DMS 273 treated with DMSO at 0.1 percent for 48 hours (cell line): ENCODE measurements around the gene CATSPERD.
"Not testable (repeated sequence)": the region's sequence is repeated elsewhere in the genome, so short reads cannot be mapped to it uniquely, and the experiment has no call there.

Source experiments
- DNase-seq: peaks from one replicate; lab custom pipeline; 2025; lab: John Stamatoyannopoulos, UW

CATSPERD gene

GRCh38 chr19:5697022-5697889 lies 23.2 kb upstream of the CATSPERD start:
- DNase-seq = no peak

DNA sequence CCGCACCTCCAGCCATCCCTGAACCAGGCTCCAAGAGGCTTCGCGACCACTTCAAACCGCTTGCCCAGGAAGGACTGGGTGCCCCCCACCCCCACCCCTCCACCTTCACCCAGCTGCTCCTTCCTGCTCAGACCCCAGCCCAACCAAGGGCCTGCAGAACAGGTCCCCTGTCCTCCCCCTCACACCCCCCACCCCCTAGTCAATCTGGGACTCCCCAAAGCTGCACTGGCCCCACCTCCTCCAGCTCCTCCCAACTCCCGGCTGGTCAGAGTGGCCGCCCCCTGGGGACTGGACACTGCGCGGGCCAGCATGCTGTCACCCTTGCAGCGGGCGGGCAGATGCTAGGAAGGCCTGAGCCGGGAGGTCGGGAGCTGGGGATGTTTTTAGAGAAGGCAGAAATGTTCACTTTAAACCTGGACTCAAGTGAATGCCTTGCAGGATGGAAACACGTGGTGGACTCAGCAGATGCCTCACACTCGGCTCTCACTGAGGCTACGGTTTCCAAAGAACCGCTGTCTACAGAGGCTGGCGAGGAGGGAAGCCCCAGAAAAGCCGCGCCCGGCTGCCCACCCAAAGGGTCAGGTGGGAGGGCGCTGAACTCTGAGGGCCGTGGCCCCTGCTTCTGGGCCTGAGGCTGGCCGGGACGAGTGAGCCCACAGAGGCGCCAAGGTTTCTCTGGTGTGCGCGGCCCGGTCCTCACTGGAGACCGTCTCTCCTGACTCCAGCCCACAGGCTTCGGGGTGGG lies 22.4 kb upstream of the CATSPERD start:
- DNase-seq = no peak

GRCh38 chr19:5698635-5699422 lies 21.6 kb upstream of the CATSPERD start:
- no peak for DNase-seq

DNA sequence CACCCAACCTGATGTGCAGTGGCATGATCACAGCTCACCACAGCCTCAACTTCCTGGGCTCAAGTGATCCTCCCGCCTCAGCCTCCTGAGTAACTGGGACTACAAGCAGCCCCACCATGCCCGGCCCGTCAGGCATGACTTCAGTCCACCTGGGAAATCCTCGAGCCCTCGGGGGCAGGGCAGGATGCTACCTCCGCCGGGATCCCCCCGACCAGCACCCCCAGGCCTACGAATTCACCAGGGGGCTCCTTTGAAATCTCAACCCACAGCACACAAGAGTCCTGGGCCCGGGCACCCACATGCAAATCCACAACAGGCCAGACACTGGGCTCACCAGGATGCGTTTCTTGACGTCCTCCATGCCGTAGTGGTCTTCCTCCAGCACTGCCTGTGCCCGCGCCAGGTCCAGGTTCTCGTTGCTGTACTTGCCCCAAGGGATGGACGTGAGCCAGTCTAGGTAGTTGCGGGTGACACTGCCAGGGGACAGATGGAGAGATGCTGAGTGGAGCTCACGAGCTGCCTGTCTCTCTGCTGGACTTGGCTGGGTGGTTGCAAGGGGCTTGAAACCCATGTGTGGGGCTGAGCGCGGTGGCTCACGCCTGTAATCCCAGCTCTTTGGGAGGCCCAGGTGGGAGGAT lies 19.9 kb upstream of the CATSPERD start:
- no peak for DNase-seq

- not testable (repeated sequence) for DNase-seq
These were observed 18.4 kb upstream of the CATSPERD start for GRCh38 chr19:5702053-5702410.

DNA sequence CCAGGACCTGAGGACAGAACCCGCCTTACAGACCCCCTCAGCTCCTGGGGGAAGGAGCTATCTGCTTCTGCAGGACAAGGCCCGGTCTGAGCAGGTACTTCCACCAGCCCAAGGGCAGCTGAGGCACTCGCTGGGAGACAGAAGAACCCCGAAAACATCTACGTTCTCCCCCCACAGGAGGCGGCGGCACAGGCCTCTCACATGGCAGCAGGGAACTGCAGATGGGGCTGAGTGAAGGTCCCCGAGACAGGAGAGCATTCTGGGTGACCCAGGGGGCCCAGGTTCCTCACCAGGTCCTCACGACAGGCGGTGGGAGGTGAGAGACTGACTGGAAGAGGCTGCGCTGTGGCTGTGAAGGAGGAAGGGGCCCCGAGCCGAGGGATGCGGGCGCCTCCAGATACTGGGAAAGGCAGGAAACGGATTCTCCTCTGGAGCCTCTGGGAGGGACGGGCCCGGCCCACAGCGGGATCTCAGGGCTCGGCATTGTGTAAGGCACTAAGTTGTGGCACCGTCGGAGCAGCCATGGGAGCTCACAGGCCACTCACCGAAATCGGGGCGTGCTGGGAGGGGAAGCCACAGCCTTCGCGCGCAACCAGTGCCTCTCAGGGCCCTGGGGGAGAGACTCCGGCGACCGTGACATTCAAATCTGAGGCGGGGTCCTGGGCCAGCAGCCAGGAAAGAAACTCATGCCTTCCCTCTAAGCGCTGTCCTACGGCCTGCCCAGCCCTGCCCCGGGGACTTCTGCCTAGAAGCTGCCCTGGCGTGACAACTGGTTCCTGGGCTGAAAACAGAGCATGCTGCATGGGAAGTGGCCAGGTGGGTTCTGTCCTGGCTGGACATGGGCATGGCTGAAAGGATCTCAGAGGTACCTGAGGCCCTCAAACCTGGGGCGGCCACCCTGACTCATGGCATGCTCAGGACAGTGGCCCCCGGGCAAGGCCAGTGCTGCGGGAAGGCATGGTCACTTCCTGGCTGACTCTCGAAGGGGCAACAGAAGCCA lies 16.3 kb upstream of the CATSPERD start:
- no peak for DNase-seq

DNA sequence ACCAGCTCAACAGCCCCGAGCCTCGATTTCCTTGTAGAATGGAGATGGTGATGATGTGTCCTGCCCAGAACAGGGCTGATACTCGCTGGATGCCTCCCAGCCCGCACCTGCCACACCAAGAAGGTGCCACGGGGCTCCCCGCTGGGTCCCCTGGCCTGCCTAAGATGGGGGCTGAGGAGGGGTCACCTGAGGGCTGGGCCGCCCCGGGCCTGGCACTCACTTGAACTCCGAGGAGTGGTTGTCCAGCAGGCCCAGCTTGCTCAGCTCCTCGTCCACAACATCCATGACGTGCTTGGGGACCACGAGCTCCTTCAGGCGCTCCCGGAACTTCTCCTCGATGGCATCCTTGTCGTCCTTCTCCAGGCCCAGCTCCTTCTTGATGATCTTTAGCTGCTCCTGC lies 14.9 kb upstream of the CATSPERD start:
- no peak for DNase-seq

GRCh38 chr19:5706876-5707573 lies 13.4 kb upstream of the CATSPERD start:
- no peak for DNase-seq

DNA sequence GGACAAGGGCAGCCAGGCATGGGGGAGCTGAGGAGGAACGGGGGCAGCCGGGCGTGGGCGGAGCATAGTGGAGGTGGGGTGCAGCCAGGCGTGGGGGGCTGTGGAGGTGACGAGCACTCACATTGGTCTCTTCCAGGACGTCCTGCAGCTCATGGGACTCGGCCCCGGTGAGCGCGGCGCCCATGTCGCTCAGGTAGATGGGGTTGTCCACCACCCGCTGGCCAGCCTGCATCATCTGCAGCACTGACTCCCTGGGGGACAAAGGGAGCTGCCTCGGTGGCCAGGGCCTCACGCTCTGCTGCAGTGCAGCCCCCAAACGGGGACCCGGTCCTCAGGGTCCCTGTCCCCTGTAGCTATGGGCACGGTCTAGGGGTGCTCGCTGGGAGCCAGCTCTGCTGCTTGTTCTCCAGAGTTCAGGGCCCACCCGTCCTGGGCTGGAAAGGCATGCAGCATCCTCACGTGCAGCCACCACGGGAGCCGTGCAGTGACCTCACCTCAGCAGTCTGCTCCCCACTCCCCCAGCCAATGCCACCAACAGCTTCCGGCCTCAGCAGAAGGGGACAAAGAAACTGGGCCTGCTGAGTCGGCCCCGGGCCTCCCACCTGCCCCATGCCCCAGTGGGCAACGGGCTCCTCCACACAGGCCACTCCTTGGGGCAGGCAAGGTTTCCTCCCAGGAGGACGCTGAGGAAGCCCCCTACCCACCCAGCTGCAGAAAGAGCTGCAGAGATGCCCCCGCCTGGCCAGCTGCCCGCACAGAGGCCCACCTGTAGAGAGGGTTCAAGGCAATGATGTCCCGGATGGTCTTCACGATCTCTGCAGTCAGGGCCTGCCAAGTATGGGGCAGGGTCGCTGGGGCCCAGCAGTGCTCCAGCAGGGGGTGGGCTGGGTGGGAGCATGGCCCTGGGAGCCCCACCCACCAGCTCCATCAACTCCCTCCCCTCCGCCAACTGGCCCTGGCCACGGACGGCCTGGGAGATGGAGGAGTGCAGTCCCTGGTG lies 12.6 kb upstream of the CATSPERD start:
- DNase-seq = no peak

DNA sequence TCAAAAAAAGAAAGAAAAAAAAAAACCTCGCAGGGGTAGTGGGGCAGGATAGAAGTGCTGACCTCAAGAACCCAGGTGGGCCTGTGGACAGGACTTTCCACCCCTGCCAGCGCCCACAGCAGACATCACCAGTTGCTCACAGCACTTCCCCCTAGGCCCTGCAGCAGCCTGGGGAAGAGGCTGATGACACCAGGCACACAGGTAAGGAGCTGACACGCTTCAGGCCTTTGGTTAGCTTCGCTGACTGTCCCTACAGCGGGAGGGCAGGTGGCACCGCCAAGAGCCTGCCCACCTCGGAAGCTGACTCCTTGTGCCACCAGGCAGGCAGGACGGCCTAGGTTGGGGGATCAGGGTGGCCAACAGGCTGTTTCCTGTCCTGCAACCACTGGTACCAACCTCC lies 9.4 kb upstream of the CATSPERD start:
- DNase-seq = no peak

DNA sequence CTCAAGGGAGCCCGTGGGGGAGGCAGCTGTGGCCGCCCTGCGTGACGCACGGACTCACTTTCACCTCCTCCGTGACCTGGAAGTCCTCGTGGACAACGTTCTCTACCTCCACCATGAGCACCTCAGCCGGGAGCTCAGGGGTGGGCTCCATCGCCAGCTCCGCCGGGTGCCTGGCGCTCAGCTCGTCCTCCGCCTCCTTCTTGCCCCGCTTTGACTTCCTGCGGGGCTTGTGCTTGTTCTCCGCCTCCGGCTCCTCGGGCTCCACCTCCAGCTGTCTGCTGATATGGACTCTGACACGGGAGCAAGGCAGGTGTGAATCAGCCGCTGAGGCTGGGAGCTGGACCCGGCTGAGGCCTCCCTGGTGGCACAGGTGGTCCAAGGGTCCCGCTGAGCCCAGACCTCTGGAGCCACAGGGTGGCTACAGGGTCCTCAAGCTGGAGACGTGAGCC lies 8.7 kb upstream of the CATSPERD start:
- DNase-seq = no peak

- no peak for DNase-seq
These were observed 7.2 kb upstream of the CATSPERD start for GRCh38 chr19:5713228-5713627.

DNA sequence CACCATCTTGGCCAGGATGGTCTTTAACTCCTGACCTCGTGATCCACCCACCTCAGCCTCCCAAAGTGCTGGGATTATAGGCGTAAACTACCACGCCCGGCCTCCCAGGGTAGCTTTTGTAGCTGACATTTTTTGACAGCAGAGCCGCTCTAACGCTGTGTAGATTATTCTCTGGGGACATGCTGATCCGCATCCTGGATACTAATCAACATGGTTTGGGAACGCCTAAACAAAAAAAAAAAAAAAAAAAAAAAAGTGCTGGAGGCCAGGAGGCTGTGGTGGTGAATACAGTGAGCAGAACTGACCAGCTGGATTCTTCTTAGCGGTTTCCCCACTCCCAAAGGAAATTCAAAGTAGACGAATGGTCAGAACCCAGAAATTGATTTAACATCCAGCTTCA lies 5.6 kb upstream of the CATSPERD start:
- DNase-seq = no peak

DNA sequence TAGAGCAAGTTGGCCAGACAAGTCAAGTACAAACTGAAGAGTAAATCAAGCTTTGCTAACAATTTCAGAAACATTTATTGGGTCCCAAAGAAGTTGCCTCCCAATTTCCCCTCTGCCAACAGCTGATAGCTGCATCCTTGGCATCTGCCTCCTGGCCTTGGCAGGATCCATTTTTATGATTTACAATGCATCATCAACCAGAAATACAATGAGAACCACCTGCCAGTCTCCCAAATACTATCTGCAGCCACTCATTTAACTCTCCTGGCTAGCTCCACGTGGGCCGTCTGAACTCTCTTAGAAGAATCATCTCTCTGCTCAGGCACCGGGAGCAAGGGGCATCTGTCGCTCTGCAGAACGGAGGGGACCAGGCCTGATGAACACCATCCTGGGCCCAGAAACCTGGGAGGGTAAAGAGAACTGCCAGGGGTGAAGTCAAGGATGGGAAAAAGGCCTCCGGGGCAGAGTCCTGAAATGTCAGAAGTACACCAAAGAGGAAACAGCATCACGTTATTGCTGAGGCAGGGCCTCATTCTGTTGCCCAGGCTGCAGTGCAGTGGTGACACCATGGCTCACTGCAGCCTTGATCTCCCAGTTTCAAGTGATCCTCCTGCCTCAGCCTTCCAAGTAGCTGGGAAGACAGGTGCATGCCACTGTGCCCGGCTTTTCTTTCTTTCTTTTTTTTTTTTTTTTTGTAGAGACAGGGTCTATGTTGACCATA lies 3.1 kb upstream of the CATSPERD start:
- no peak for DNase-seq

DNA sequence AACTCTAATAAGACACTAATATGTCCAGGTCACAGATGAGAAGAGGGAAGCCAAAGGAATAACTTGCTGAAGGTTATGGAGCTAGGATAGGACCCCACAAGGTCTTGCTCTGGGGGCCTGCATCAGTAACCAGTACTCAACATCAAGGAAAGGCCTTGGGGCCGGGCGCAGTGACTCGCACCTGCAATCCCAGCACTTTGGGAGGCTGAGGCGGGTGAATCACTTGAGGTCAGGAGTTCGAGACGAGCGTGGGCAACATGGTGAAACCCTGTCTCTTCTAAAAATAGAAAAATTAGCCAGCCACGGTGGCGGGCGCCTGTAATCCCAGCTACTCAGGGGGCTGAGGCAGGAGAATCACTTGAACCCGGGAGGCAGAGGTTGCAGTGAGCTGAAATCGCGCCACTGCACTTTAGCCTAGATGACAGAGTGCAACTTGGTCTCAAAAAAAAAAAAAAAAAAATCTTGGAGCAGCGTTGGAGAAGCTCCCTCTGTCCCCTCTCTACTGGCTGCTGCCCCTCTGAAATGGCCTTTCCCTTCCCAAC lies 2.3 kb upstream of the CATSPERD start:
- no peak for DNase-seq

DNA sequence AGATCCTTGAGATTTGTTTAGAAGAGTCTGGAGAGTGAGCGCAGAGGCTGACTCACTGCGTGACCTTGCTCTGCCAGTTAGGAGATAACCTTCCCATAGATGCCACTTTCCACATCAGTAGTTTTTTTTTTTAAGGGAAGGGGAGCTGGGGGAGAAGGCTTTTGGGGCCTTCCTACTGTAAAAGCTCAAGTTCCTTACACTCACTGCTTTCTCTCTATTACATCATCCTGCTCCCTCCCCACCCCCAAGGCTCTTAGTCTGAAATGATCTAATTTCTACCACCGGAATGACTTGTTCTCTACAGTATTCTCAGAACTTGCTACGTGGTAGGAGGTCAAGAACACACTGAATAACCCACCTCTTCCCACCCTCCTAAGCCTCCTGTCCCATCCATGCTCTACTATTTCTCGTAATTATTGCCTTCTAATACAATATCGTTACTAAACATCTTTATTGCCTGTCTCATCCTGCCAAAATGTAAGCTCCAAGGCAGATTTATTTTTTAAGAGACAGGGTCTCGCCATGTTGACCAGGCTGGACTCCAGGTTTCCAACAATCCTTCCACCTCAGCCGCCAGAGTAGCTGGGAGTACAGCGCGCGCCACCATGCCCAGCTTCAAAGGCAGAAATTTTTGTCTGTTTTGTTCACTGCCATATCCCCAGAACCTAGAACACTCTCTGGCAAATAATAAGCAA lies 1.7 kb upstream of the CATSPERD start:
- no peak for DNase-seq

DNA sequence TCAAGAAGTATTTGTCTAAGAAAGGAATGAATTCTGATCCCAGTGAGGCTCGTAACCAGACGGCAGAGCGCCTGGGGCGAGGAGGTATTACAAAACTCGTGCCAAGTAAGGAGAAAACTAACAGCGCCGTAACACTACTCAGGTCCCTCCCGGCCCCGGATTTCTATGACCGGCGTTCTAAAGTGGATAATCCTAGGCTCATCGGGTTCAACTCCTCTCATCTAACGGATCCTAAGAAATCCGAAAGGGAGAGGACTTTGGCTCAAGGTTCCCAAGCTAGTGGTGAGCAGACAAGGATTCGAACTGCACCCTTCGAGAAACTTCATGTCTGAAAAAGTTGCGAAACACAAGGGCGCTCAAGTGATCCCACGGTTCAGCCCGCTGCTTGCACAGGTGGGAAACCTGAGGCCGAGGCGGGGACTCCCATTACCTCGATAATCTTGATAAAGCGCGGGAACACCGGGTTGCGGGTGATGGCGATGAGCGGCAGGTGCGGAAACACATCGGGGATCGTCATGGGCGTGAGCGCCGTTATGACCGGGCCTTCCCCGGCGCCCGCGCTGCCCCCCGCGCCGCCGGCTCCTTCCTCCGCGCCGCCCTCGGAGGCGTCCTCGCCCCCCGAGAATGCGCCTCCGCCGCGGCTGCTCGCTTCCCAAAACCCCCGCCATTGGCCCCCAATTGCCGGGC lies 1.0 kb upstream of the CATSPERD start:
- no peak for DNase-seq
